Spleen (tissue), 11 donors: ENCODE measurements around the gene LDHA. TPM values are rescaled to one million over a fixed set of nuclear protein-coding genes. Genes with fewer than 3 reads are reported as not detected.

Experiments
- DNase-seq: peaks from one replicate; pipeline ENCODE4 v3.0.0-alpha.2; 2020
- H3K27ac ChIP-seq, 8 donors: fragments of 200-600 bp; sonication (generic) in 7 of 8; 1 replicate in 4 of 8; 2 replicates in 4 of 8; pipeline versions ENCODE4 v1.5.0 to v1.8.0; 2016 to 2021; ENCODE audit warnings: inconsistent platforms in 4 of 8, mild to moderate bottlenecking in 4 of 8, moderate library complexity in 1 of 8
- H3K27me3 ChIP-seq, 7 donors: fragments of 200-600 bp; sonication (generic) in 6 of 7; replicated peaks in 1 of 7; 1 replicate in 4 of 7; 2 replicates in 3 of 7; pipeline versions ENCODE4 v1.5.0 to v1.8.0; 2016 to 2021; ENCODE audit warnings: inconsistent platforms in 3 of 7, mild to moderate bottlenecking in 1 of 7
- H3K36me3 ChIP-seq, 6 donors: fragments of 200-600 bp; sonication (generic) in 5 of 6; 1 replicate in 4 of 6; 2 replicates in 2 of 6; pipeline versions ENCODE4 v1.5.0 to v1.8.0; 2016 to 2021; ENCODE audit warnings: inconsistent platforms in 2 of 6
- H3K4me1 ChIP-seq, 6 donors: fragments of 200-600 bp; sonication (generic) in 5 of 6; 1 replicate in 3 of 6; 2 replicates in 3 of 6; pipeline versions ENCODE4 v1.5.0 to v1.8.0; 2016 to 2021; ENCODE audit warnings: inconsistent platforms in 3 of 6
- H3K4me3 ChIP-seq, 8 donors: fragments of 200-600 bp; sonication (generic) in 7 of 8; 1 replicate in 4 of 8; 2 replicates in 4 of 8; pipeline versions ENCODE4 v1.5.0 to v1.8.0; 2016 to 2021; ENCODE audit warnings: inconsistent platforms in 4 of 8, mild to moderate bottlenecking in 4 of 8, moderate library complexity in 2 of 8
- H3K9me3 ChIP-seq, 8 donors: fragments of 200-600 bp; sonication (generic) in 7 of 8; 1 replicate in 4 of 8; 2 replicates in 4 of 8; pipeline versions ENCODE4 v1.5.0 to v1.8.0; 2016 to 2021; ENCODE audit warnings: inconsistent platforms in 4 of 8
- CTCF ChIP-seq, 11 experiments: fragments of 200-600 bp in 7 of 11; fragments of 450-650 bp in 4 of 11; sonication (generic) in 4 of 11; IDR thresholded peaks in 8 of 11; conservative IDR thresholded peaks in 3 of 11; 1 replicate in 7 of 11; 2 replicates in 4 of 11; pipeline versions ENCODE4 v1.4.0 to v1.8.0; 2016 to 2021; ENCODE audit warnings: antibody characterized with exemption in 11 of 11, inconsistent platforms in 4 of 11, mild to moderate bottlenecking in 1 of 11
- POLR2A ChIP-seq, 3 donors: fragments of 450-650 bp; IDR thresholded peaks; one replicate each; pipeline ENCODE4 v1.5.1; 2017; ENCODE audit warnings: antibody characterized with exemption in 3 of 3, mild to moderate bottlenecking in 1 of 3
- POLR2AphosphoS5 ChIP-seq, 3 donors: sonication (generic); formaldehyde crosslinking; IDR thresholded peaks; one replicate each; pipeline ENCODE4 v1.5.1; 2017; ENCODE audit warnings: antibody characterized with exemption in 3 of 3
- WGBS, 5 donors: extraction: QIAGEN DNeasy Blood & Tissue Kit in 3 of 5; methylation state at CpG; one replicate each; pipeline versions ENCODE4 v1.1.5 to v1.1.7; 2013 to 2018; 5-methylcytosine and 5-hydroxymethylcytosine counted together
- intact Hi-C: fragments of 100-400 bp; cut with DNase I; formaldehyde crosslinking; loops from one replicate; pipeline ENCODE4 v1.15.0; 2023; ENCODE audit warnings: low total_unique reads
- polyA plus RNA-seq, 3 donors: library from polyadenylated mRNA; stranded (reverse); fragments of 200-250 nt; gene quantifications; one replicate each; pipeline ENCODE4 v1.2.1, GENCODE V29; 2013
- total RNA-seq, 7 donors: library from RNA; depleted of rRNA in 3 of 7; stranded (reverse); fragments of >200 nt in 3 of 7; fragmentation: NEBNext Ultra II Directional in 4 of 7; extraction: Animal tissue kit (Norgen Biotek cat#: 25700) in 4 of 7; gene quantifications; one replicate each; pipeline versions ENCODE4 v1.1.0 to v1.2.1, GENCODE V29; 2016 to 2021
- donor health status: healthy with polysubstance abuse.
- donor health status: DM: no; HTN: no; CAD: no; lungs with moderate emphysema.
- donor health status: DM: no; HTN: no; CAD: no.
- donor health status: Bipolar disorder and iron deficiency.
- donor health status: healthy.
- donor health status: DM: no; HTN: no; CAD: no.
- donor health status: DM: yes; HTN: yes; CAD: no.

LDHA gene
- total and polyA plus RNA-seq, 10 donors, result 139 to 415 (median 257) TPM

GRCh38 chr11:18361154-18361553 lies 33.2 kb upstream of the LDHA start:
- peaks cover 0 to 100% (median 94%) of the 10 kb centered on the region in 6 donors for H3K36me3 ChIP-seq
- no peak for TF ChIP-seq CTCF (IDR thresholded peaks at IDR 0.05 in 8 of 11, conservative IDR thresholded peaks at IDR 0.05 in 3 of 11)
- TF ChIP-seq POLR2AphosphoS5 (IDR thresholded peaks at IDR 0.05), result no peak
- no peak for TF ChIP-seq POLR2A (IDR thresholded peaks at IDR 0.05)
- peaks cover 0 to 8% (median 0%) of the 10 kb centered on the region in 6 donors for H3K4me1 ChIP-seq
- H3K4me3 ChIP-seq, result no peak overlapping the region
- intact Hi-C loops, result no loop called here
- H3K27me3 ChIP-seq, result no peaks in the 10 kb centered on the region
- no peak overlapping the region for H3K27ac ChIP-seq
- WGBS, 5 donors, result 88 to 97% (median 96%) methylated on average over 5 of the region's 5 CpGs
- H3K9me3 ChIP-seq, result no peaks in the 10 kb centered on the region
- DNase-seq, result no peak

- Histone ChIP-seq H3K4me3 (no peak overlapping the region), H3K9me3 (no peaks in the 10 kb centered on the region), H3K4me1 (peaks cover 0 to 15% (median 0%) of the 10 kb centered on the region in 6 donors), H3K36me3 (peaks cover 0 to 99% (median 80%) of the 10 kb centered on the region in 6 donors), H3K27ac (no peak overlapping the region), H3K27me3 (no peaks in the 10 kb centered on the region)
- intact Hi-C loops, result no loop called here
- DNase-seq, result no peak
- WGBS, 5 donors, result 88 to 97% (median 93%) methylated on average over 4 of the region's 4 CpGs
- TF ChIP-seq CTCF (IDR thresholded peaks at IDR 0.05 in 8 of 11, conservative IDR thresholded peaks at IDR 0.05 in 3 of 11), result no peak
- no peak for TF ChIP-seq POLR2A (IDR thresholded peaks at IDR 0.05)
- TF ChIP-seq POLR2AphosphoS5 (IDR thresholded peaks at IDR 0.05), result no peak
Measured at GRCh38 chr11:18364495-18365073, 29.8 kb upstream of the LDHA start.

- H3K4me1 ChIP-seq, result peaks cover 0 to 15% (median 0%) of the 10 kb centered on the region in 6 donors
- no peak for DNase-seq
- H3K4me3 ChIP-seq, result no peak overlapping the region
- TF ChIP-seq CTCF (IDR thresholded peaks at IDR 0.05 in 8 of 11, conservative IDR thresholded peaks at IDR 0.05 in 3 of 11), result no peak
- no peak for TF ChIP-seq POLR2AphosphoS5 (IDR thresholded peaks at IDR 0.05)
- TF ChIP-seq POLR2A (IDR thresholded peaks at IDR 0.05), result no peak
- no peaks in the 10 kb centered on the region for H3K27me3 ChIP-seq
- H3K27ac ChIP-seq, result no peak overlapping the region
- no peaks in the 10 kb centered on the region for H3K9me3 ChIP-seq
- WGBS, 5 donors, result 77 to 90% (median 83%) methylated on average over 4 of the region's 4 CpGs
- intact Hi-C loops, result no loop called here
- peaks cover 0 to 88% (median 68%) of the 10 kb centered on the region in 6 donors for H3K36me3 ChIP-seq
Measured at GRCh38 chr11:18365741-18366140, 28.6 kb upstream of the LDHA start.

GRCh38 chr11:18366286-18366685 lies 28.1 kb upstream of the LDHA start:
- no peaks in the 10 kb centered on the region for H3K27me3 ChIP-seq
- peaks cover 0 to 82% (median 63%) of the 10 kb centered on the region in 6 donors for H3K36me3 ChIP-seq
- TF ChIP-seq CTCF (IDR thresholded peaks at IDR 0.05 in 8 of 11, conservative IDR thresholded peaks at IDR 0.05 in 3 of 11), result no peak
- no peak for TF ChIP-seq POLR2AphosphoS5 (IDR thresholded peaks at IDR 0.05)
- TF ChIP-seq POLR2A (IDR thresholded peaks at IDR 0.05), result no peak
- H3K4me1 ChIP-seq, result peaks cover 0 to 15% (median 0%) of the 10 kb centered on the region in 6 donors
- H3K4me3 ChIP-seq, result no peak overlapping the region
- 41 to 54% (median 49%) methylated on average over 4 of the region's 4 CpGs for WGBS, 5 donors
- no peaks in the 10 kb centered on the region for H3K9me3 ChIP-seq
- H3K27ac ChIP-seq, result no peak overlapping the region
- intact Hi-C loops, result no loop called here
- DNase-seq, result no peak
